Ascending aorta (tissue), 2 donors: Measurements from ENCODE around the gene NAP1L4. TPM values are rescaled to one million over a fixed set of nuclear protein-coding genes. Genes with fewer than 3 reads are reported as not detected.

ENCODE experiments used
- DNase-seq, 2 donors: peaks; one replicate each; pipeline ENCODE4 v3.0.0-alpha.2; 2019; ENCODE audit warnings: low spot score in 2 of 2
- H3K27ac ChIP-seq, 2 donors: fragments of 200-600 bp; sonication (generic); one replicate each; pipeline ENCODE4 v1.5.1; 2016 to 2017; ENCODE audit warnings: mild to moderate bottlenecking in 1 of 2
- H3K27me3 ChIP-seq: fragments of 200-600 bp; sonication (generic); one replicate; pipeline ENCODE4 v1.5.1; 2017
- H3K36me3 ChIP-seq, 2 donors: fragments of 200-600 bp; sonication (generic); one replicate each; pipeline ENCODE4 v1.5.1; 2016
- H3K4me1 ChIP-seq, 2 donors: fragments of 200-600 bp; sonication (generic); one replicate each; pipeline ENCODE4 v1.5.1; 2016 to 2017; ENCODE audit warnings: mild to moderate bottlenecking in 1 of 2
- H3K4me3 ChIP-seq, 2 donors: fragments of 200-600 bp; sonication (generic); one replicate each; pipeline ENCODE4 v1.5.1; 2016 to 2017; ENCODE audit warnings: mild to moderate bottlenecking in 1 of 2
- H3K9me3 ChIP-seq, 2 donors: fragments of 200-600 bp; sonication (generic); one replicate each; pipeline ENCODE4 v1.5.1; 2016
- intact Hi-C: fragments of 100-400 bp; cut with DNase I; formaldehyde crosslinking; loops from one replicate; pipeline ENCODE4 v1.15.1; 2023
- total RNA-seq: library from RNA; depleted of rRNA; stranded (reverse); fragments of >200 nt; gene quantifications from one replicate; pipeline ENCODE4 v1.1.0, GENCODE V29; 2016
- TF ChIP-seq, protein P1 (sequence below), 3 experiments: fragments of 200-600 bp in 2 of 3; fragments of 450-650 bp in 1 of 3; sonication (generic) in 2 of 3; IDR thresholded peaks; one replicate each; pipeline ENCODE4 v1.5.1; 2016 to 2019; ENCODE audit warnings: antibody characterized with exemption in 3 of 3, mild to moderate bottlenecking in 1 of 3, moderate library complexity in 1 of 3

NAP1L4 gene
- total RNA-seq, 1 donor from 2014 or later, result 54.5 TPM

DNA sequence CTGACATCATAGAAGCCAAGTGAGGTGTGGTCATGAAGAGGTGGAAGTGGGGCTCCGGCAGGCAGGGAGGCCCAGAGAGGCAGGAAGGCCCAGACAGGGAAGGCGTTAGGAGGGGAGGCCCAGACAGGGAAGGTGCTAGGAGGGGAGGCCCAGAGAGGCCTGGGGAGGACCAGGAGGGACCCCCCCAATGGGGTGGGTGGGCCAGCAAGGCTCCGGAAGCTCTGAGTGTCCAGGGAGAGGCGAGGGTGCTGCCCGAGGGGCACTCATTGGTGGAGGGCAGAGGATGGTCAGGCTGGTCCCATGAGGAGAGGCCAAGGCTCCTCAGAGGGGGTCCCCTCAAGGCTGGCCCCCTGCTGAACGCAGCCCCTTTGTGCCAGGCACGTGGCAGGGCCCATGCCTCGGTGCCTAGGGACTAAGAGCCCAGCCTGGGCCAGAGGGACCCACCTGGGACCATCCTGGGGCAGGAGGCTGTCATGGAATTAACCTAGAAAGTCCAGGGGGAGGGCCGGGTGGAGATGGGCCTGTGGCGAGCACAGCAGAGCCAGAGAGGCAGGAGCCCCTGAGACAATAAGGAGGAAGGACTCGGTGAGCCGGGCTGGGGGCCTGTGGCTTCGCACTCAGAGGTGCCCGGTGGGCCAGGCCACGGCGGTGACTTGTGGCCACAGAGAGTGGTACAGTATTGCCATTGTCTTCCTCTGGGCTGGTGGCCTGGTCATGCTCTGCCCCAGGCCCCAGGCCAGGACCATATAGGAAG, 75.1 kb downstream of the NAP1L4 start:
- Histone ChIP-seq H3K27ac (no peak overlapping the region), H3K27me3 (no peaks in the 10 kb centered on the region), H3K4me3 (no peak overlapping the region), H3K36me3 (no peaks in the 10 kb centered on the region), H3K4me1 (no peaks in the 10 kb centered on the region), H3K9me3 (no peaks in the 10 kb centered on the region)
- no peak for DNase-seq
- intact Hi-C loops, result no loop called here
- TF ChIP-seq, protein P1, sequence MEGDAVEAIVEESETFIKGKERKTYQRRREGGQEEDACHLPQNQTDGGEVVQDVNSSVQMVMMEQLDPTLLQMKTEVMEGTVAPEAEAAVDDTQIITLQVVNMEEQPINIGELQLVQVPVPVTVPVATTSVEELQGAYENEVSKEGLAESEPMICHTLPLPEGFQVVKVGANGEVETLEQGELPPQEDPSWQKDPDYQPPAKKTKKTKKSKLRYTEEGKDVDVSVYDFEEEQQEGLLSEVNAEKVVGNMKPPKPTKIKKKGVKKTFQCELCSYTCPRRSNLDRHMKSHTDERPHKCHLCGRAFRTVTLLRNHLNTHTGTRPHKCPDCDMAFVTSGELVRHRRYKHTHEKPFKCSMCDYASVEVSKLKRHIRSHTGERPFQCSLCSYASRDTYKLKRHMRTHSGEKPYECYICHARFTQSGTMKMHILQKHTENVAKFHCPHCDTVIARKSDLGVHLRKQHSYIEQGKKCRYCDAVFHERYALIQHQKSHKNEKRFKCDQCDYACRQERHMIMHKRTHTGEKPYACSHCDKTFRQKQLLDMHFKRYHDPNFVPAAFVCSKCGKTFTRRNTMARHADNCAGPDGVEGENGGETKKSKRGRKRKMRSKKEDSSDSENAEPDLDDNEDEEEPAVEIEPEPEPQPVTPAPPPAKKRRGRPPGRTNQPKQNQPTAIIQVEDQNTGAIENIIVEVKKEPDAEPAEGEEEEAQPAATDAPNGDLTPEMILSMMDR (IDR thresholded peaks at IDR 0.05), result no peak

DNA sequence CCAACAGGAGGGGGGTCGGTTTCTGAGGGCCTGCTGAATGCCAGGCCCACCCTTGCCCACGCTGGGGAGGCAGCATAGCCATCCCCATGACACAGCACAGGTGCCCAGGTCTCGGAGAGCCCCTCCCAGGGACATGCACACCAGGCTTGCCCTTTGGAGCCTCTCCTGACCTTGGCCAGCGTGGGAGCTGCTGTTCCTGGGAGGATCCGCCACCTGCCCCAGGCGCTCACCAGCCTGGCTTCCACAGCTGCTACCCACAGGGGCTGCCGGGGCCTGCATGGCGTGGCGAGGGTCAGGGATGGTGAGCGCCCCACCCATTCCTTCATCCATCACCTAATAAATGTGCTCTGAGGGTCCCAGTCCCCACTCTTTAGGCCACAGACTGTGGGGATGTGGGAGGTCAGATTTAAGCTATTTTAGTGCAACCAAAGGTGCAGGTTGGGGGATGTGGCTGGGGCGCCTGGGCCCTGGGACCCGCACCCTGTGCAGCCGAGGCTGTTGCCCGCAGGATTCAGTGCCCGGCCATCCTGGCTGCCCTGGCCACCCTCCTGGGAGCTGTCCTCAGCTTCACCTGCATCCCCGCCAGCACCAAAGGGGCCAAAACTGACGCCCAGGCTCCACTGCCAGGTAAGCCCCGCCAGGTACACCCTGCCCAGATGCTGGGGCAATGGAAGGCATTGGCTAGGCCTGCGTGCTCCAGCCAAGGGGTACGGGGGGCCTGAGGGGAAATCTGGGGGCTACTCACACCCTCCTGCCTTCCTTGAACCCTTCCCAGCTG, 75.8 kb downstream of the NAP1L4 start:
- intact Hi-C loops, result no loop called here
- Histone ChIP-seq H3K4me3 (no peak overlapping the region), H3K27ac (no peak overlapping the region)

DNA sequence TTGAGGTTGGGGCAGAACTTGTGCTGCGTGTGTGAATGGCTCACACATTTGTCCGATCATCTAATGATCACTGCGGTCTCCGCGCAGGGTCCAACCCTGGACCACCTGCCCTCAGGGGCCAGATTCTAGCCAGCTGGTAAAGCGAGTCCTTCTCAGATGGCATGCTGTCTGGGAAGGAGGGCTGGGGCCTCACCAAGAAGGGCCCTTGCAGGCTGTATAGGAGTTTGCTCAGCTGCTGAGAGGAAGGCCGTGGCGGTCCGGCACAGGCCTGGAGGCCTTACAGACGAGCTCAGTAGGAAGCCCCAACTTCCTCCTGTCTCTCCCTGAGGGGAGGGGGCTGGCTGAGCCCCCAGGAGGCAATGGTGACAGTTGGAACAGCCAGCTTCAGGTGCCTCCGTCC, 76.7 kb downstream of the NAP1L4 start:
- TF ChIP-seq, protein P1 (IDR thresholded peaks at IDR 0.05), result no peak
- Histone ChIP-seq H3K4me1 (no peaks in the 10 kb centered on the region), H3K27me3 (no peaks in the 10 kb centered on the region), H3K27ac (no peak overlapping the region), H3K9me3 (no peaks in the 10 kb centered on the region), H3K36me3 (no peaks in the 10 kb centered on the region), H3K4me3 (no peak overlapping the region)
- intact Hi-C loops, result no loop called here
- DNase-seq, result no peak

More for the DNA sequence above, 75.8 kb downstream of the NAP1L4 start:
- TF ChIP-seq, protein P1 (IDR thresholded peaks at IDR 0.05), result no peak
- DNase-seq, result no peak
- no peaks in the 10 kb centered on the region for H3K27me3 ChIP-seq
- no peaks in the 10 kb centered on the region for H3K4me1 ChIP-seq
- H3K36me3 ChIP-seq, result no peaks in the 10 kb centered on the region
- no peaks in the 10 kb centered on the region for H3K9me3 ChIP-seq

DNA sequence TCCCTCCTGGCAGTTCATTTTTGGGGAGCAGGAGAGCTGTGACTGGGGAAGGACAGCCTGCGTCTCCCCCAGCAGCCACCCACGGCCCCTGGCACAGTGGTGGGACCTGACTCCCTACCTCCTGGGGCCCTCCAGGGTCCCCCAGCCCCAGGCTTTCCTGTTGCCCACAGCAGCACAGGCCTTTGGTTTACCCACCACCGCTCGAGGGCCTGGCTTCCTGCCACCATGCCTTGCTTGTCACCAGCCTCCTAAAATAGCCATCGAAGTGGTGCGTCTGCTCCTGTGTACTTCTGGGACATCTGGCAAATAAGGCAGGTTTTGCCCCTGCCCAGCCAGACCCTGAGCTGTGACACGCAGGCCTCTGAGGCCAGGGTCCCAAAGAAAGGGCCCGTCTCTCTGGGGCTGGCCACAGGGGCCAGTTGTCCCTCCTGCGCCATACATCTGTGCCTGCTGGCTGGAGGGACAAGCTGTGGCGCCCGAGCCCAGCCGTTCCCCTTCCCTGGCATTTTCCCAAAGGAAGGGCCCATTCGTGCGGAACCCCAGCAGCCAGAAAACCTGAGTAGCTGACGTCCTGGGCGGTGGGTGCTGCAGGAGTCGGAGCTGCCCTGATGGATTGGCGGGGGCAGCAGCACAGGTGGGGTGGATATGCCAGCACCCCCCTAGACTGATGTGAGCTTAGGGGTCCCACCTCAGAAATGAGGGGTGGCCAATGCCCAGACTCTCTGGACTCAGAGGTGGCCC, 77.5 kb downstream of the NAP1L4 start:
- peaks cover 0 to 2% of the 10 kb centered on the region in 2 donors for H3K4me1 ChIP-seq
- H3K4me3 ChIP-seq, result no peak overlapping the region
- H3K36me3 ChIP-seq, result no peaks in the 10 kb centered on the region
- H3K9me3 ChIP-seq, result no peaks in the 10 kb centered on the region
- TF ChIP-seq, protein P1 (IDR thresholded peaks at IDR 0.05), result no peak
- DNase-seq, result no peak
- intact Hi-C loops, result no loop called here
- H3K27ac ChIP-seq, result no peak overlapping the region
- H3K27me3 ChIP-seq, result no peaks in the 10 kb centered on the region

DNA sequence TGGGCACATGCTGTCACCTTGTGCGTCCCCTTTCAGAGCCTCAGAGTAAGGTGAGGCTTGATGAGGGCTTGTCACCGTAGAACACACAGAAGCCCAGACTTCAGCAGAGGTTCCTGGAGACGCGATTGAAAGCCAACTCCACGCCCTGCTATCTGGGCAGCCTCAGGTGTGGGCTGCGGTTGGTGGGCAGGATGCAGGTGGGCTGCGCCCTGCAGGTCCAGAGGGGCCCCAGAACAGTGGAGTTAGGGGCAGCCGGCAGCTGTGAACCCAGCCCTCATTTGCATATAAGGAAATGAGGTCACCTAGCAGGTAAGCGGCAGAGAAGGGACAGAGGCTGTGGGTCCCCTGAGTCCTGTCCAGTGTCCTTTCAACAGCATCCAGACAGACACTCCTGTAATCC, 78.4 kb downstream of the NAP1L4 start:
- Histone ChIP-seq H3K4me1 (peaks cover 0 to 7% of the 10 kb centered on the region in 2 donors), H3K4me3 (no peak overlapping the region), H3K27me3 (no peaks in the 10 kb centered on the region), H3K27ac (no peak overlapping the region), H3K36me3 (no peaks in the 10 kb centered on the region), H3K9me3 (no peaks in the 10 kb centered on the region)
- TF ChIP-seq, protein P1 (IDR thresholded peaks at IDR 0.05), result no peak
- intact Hi-C loops, result no loop called here
- DNase-seq, result no peak
